ENCODE measurements around the gene ADCY7. TPM values are rescaled to one million over a fixed set of nuclear protein-coding genes. Genes with fewer than 3 reads are reported as not detected.

The ADCY7 gene
- total RNA-seq, 1 donor from 2014 or later: 4.6 TPM

DNA sequence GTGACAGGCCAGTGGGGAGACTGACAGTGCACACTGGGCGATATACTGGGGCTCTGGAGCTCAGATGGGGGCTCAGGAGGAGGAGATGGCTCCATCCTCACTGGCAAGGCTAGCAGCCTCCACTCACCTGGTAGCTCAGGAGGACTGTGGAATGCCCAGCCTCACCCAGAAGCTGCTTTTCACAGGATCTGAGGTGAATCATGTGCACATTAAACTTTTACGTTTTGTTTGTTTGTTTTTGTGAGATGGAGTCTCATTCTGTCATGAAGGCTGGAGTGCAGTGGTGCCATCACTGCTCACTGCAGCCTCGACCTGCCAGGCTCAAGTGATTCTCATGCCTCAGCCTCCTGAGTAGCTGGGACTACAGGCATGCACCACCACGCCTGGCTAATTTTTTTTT, 28.6 kb downstream of the ADCY7 start:
- Mint-ChIP-seq H3K27ac (ENCODE audit: unreplicated experiment) (no peak overlapping the region), H3K4me1 (ENCODE audit: unreplicated experiment) (no peaks in the 10 kb centered on the region)
- no peak for TF ChIP-seq CTCF (IDR thresholded peaks at IDR 0.05)

DNA sequence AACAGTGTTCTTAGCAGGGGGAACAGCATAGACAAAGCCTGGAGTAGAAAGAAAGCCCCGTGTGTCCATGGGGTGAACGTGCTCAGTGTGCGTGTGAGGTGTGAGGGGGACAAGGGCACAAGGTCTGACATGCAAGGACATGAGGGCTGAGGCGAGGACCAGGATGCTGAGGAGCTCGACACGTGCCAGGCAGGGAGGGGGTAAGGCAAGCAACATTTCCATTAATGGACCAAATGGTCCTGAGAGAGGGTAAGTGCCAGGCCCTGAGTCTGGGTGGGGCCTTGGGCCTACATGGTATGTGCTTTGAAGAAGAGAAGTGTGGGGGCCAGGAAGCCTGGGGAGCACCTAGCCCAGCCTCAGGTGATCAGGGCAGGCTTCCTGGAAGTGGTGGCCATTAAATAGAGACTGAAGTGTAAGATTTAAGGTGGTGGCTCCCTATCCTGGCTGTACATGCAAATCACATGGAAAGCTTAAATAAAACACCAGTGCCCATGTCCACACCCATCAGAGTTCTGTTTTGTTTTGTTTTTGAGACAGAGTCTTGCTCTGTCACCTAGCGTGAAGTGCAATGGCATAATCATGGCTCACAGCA, 29.3 kb downstream of the ADCY7 start:
- Mint-ChIP-seq H3K4me3 (ENCODE audit: unreplicated experiment) (no peak overlapping the region), H3K4me1 (ENCODE audit: unreplicated experiment) (no peaks in the 10 kb centered on the region), H3K27ac (ENCODE audit: unreplicated experiment) (no peak overlapping the region), H3K9me3 (ENCODE audit: unreplicated experiment) (no peaks in the 10 kb centered on the region), H3K36me3 (ENCODE audit: unreplicated experiment) (no peaks in the 10 kb centered on the region), H3K27me3 (ENCODE audit: unreplicated experiment) (no peaks in the 10 kb centered on the region)
- no peak for TF ChIP-seq CTCF (IDR thresholded peaks at IDR 0.05)
- DNase-seq (ENCODE audit: extremely low spot score, unreplicated experiment): no peak

More for the DNA sequence above, 28.6 kb downstream of the ADCY7 start:
- no peak overlapping the region for H3K4me3 Mint-ChIP-seq (ENCODE audit: unreplicated experiment)
- H3K9me3 Mint-ChIP-seq (ENCODE audit: unreplicated experiment): no peaks in the 10 kb centered on the region
- H3K36me3 Mint-ChIP-seq (ENCODE audit: unreplicated experiment): no peaks in the 10 kb centered on the region
- no peaks in the 10 kb centered on the region for H3K27me3 Mint-ChIP-seq (ENCODE audit: unreplicated experiment)
- DNase-seq (ENCODE audit: extremely low spot score, unreplicated experiment): no peak

DNA sequence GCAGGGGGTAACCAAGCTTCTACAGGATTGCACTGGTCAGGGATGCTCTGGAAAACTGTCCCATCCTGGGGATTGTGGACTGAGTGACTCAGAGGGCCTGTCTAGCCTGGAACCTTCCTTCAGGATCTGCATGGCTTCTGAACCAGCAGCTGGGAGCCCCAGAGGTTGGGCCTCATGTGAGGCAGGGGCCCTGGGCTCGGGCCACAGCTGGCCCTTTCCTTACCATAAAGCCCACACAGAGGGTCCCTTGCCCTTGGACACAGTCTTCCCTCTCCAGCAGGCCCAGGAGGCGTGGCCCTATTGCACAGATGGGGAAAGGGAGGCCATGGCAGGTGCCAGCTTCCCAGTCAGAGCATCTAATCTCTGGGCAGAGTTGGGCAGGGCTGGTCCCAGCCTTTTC, 30.5 kb downstream of the ADCY7 start:
- TF ChIP-seq CTCF (IDR thresholded peaks at IDR 0.05): no peak
- no peak for DNase-seq (ENCODE audit: extremely low spot score, unreplicated experiment)
- peaks cover 3% of the 10 kb centered on the region for H3K4me1 Mint-ChIP-seq (ENCODE audit: unreplicated experiment)

DNA sequence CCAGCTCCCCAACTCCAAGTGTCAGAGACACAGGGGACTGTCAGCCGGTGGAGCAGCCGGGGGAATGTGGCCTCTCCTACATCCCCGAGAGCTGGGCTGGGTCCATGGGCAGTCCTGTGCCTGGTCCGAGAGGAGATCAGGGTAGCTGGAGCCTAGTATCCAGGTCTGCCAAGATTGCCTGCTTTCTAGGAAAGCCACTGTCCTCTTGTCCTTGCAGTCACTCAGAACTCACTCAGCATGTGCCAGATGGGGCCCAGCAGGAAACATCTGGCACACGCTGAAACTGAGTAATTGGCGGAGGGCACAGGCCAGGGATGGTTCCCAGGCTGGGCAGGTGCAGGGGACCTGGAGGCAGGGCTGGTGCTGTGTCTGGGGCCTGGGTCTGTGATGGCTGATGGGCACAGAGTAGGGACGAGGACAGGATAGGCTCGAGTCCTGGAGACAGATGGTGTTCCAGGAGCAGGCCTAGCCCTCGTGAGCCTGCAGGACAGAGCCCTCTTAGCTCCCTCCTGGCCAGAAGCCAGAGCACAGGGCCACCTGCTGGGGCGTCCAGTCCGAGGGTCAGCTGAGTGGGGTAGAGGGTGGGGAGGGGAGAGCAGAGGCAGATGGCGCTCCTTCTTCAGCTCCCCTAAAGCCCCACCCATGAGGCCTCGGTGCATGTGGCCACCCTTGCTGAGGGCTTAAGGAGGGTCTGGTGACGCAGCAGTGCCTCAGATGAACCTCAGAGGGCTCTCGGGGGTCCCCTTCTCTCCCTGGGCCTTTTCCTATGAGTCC, 31.1 kb downstream of the ADCY7 start:
- Mint-ChIP-seq H3K27me3 (ENCODE audit: unreplicated experiment) (no peaks in the 10 kb centered on the region), H3K27ac (ENCODE audit: unreplicated experiment) (no peak overlapping the region), H3K4me1 (ENCODE audit: unreplicated experiment) (peaks cover 7% of the 10 kb centered on the region), H3K36me3 (ENCODE audit: unreplicated experiment) (no peaks in the 10 kb centered on the region), H3K9me3 (ENCODE audit: unreplicated experiment) (no peaks in the 10 kb centered on the region), H3K4me3 (ENCODE audit: unreplicated experiment) (no peak overlapping the region)
- no peak for TF ChIP-seq CTCF (IDR thresholded peaks at IDR 0.05)
- no peak for DNase-seq (ENCODE audit: extremely low spot score, unreplicated experiment)

More for the DNA sequence above, 30.5 kb downstream of the ADCY7 start:
- H3K9me3 Mint-ChIP-seq (ENCODE audit: unreplicated experiment): no peaks in the 10 kb centered on the region
- no peaks in the 10 kb centered on the region for H3K36me3 Mint-ChIP-seq (ENCODE audit: unreplicated experiment)
- no peak overlapping the region for H3K27ac Mint-ChIP-seq (ENCODE audit: unreplicated experiment)
- no peaks in the 10 kb centered on the region for H3K27me3 Mint-ChIP-seq (ENCODE audit: unreplicated experiment)
- H3K4me3 Mint-ChIP-seq (ENCODE audit: unreplicated experiment): no peak overlapping the region

DNA sequence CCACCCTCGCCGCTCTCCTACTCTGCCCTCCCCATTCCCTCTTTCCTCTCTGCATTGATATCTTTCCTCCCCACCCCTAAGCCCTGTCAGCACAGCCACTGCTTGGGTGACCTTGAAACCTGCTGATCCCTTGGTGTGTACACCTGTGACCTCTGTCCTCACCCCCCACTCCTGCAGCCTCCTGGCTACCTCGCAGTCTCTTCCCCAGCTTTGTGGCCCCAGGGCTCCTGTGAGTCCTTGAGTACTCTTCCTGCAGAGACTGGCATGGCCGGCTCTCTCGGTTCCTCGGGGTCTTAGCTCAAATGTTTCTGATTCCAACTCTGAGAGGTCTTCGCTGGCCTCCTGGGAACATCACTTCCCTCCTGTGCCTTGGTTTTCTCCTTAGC, 31.7 kb downstream of the ADCY7 start:
- no peaks in the 10 kb centered on the region for H3K36me3 Mint-ChIP-seq (ENCODE audit: unreplicated experiment)
- no peaks in the 10 kb centered on the region for H3K9me3 Mint-ChIP-seq (ENCODE audit: unreplicated experiment)
- H3K4me3 Mint-ChIP-seq (ENCODE audit: unreplicated experiment): no peak overlapping the region
- H3K4me1 Mint-ChIP-seq (ENCODE audit: unreplicated experiment): peaks cover 7% of the 10 kb centered on the region
- H3K27me3 Mint-ChIP-seq (ENCODE audit: unreplicated experiment): no peaks in the 10 kb centered on the region
- no peak for DNase-seq (ENCODE audit: extremely low spot score, unreplicated experiment)
- H3K27ac Mint-ChIP-seq (ENCODE audit: unreplicated experiment): no peak overlapping the region
- TF ChIP-seq CTCF (IDR thresholded peaks at IDR 0.05): no peak

Data from osteocyte (in vitro differentiated cells).